Body of pancreas (tissue), 4 donors: ENCODE measurements around the gene NPAT.

ENCODE experiments used
- POLR2A ChIP-seq, 3 donors: fragments of 450-650 bp; IDR thresholded peaks; one replicate each; pipeline ENCODE4 v1.6.1; 2016; ENCODE audit warnings: antibody characterized with exemption in 3 of 3, mild to moderate bottlenecking in 2 of 3
- TF ChIP-seq, protein P1 (sequence below), 7 experiments: fragments of 450-650 bp in 4 of 7; fragments of 200-600 bp in 3 of 7; sonication (generic) in 3 of 7; IDR thresholded peaks; one replicate each; pipeline ENCODE4 v1.5.1; 2016 to 2019; ENCODE audit warnings: antibody characterized with exemption in 7 of 7

DNA sequence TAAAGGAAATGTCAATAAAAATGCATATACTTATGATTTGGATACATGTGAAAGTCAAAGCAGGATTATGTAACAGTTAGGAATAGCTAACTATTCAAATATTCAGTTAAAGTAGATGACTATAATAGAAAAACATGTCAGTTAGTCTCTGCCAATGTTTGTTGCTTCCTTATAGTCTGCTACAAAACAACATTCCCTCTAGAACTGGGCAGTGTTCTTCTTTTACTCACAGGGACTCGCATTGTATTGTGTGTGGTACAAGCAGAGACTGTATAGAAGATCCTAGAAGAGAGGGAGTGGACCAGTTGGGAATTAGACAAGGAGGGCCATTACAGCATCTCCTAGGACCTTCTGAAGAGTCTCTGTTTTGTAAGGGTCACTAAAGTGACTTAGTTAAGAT lies 90.4 kb downstream of the NPAT start:
- TF ChIP-seq, protein P1, sequence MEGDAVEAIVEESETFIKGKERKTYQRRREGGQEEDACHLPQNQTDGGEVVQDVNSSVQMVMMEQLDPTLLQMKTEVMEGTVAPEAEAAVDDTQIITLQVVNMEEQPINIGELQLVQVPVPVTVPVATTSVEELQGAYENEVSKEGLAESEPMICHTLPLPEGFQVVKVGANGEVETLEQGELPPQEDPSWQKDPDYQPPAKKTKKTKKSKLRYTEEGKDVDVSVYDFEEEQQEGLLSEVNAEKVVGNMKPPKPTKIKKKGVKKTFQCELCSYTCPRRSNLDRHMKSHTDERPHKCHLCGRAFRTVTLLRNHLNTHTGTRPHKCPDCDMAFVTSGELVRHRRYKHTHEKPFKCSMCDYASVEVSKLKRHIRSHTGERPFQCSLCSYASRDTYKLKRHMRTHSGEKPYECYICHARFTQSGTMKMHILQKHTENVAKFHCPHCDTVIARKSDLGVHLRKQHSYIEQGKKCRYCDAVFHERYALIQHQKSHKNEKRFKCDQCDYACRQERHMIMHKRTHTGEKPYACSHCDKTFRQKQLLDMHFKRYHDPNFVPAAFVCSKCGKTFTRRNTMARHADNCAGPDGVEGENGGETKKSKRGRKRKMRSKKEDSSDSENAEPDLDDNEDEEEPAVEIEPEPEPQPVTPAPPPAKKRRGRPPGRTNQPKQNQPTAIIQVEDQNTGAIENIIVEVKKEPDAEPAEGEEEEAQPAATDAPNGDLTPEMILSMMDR (IDR thresholded peaks at IDR 0.05), result no peak
- TF ChIP-seq POLR2A (IDR thresholded peaks at IDR 0.05), result no peak
